WTC11 (cell line): Measurements from ENCODE around the gene KCNK3.

Experiments
- CTCF ChIP-seq: fragments of 200-600 bp; IDR thresholded peaks from 2 replicates; pipeline ENCODE4 v1.8.0; 2022; ENCODE audit warnings: antibody characterized with exemption
- ELF4 ChIP-seq: sonication (generic); formaldehyde crosslinking; IDR thresholded peaks from 2 replicates; pipeline ENCODE4 v1.8.1; 2022; ENCODE audit warnings: low read depth, mild to moderate bottlenecking, moderate library complexity, missing genetic modification reagents
- NFYB ChIP-seq: sonication (generic); formaldehyde crosslinking; conservative IDR thresholded peaks from 2 replicates; pipeline ENCODE4 v1.8.0; 2022; ENCODE audit warnings: low read depth, missing genetic modification reagents
- TP53 ChIP-seq: sonication (generic); formaldehyde crosslinking; IDR thresholded peaks from 2 replicates; pipeline ENCODE4 v1.8.1; 2023; ENCODE audit warnings: mild to moderate bottlenecking, missing genetic modification reagents
- ZNF138 ChIP-seq: sonication (generic); formaldehyde crosslinking; conservative IDR thresholded peaks from 2 replicates; pipeline ENCODE4 v1.8.1; 2022; ENCODE audit warnings: mild to moderate bottlenecking, moderate library complexity, missing genetic modification reagents

GRCh38 chr2:26740890-26741302, 48.4 kb downstream of the KCNK3 start:
- TF ChIP-seq ZNF138 (CRISPR knock-in tag) (no peak), CTCF (no peak), TP53 (CRISPR knock-in tag) (no peak), ELF4 (no peak), NFYB (CRISPR knock-in tag) (no peak)
